ENCODE measurements around the gene VDAC1.

The VDAC1 gene, protein sequence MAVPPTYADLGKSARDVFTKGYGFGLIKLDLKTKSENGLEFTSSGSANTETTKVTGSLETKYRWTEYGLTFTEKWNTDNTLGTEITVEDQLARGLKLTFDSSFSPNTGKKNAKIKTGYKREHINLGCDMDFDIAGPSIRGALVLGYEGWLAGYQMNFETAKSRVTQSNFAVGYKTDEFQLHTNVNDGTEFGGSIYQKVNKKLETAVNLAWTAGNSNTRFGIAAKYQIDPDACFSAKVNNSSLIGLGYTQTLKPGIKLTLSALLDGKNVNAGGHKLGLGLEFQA

DNA sequence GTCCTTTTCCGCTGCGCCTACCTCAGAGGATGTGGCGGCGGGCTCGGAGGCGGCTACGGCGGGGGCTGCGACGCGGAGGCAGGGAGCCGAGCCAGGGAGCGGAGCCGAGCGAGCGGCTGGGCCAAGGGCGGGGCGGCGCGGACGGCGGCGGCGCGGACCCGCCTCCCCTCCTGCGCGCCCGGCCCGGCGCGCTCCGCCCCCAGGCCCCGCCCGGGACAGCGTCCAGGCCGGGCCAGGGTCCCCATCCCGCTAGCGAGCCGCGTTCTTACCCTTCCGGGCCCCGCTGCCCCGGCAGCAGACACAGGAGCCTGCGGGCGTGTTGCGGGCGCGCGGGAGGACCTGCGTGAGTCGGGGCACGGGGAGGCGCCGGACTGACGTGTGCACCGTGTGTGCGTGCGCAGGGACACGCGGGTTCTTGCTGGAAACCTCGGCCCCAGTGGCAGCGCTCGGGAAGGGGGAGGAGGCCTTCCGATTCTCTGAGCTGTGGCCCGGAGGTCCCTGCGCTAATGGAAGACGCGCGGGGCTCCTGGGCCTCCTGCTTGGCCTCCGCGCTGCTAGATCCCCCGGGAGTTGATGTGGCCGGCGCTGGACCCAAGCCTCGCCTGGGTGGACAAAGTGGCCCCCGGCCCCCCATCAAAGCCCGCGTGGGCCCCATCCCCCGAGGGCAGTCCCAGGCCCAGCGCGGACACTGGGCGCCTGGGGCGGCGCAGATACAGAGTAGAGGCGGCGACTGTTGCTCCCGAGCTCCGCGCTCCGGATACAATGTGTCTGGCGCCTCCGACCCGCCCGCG is at the start of gene VDAC1:
Gene VDAC1 (minus strand): TSS at position 350 of the 791 bp plus-strand sequence. CDS start 11,963 bp downstream, outside the sequence.
- H3K27me3 Mint-ChIP-seq (ENCODE audit: low read depth) = no peaks in the 10 kb centered on the region
- H3K36me3 Mint-ChIP-seq (ENCODE audit: low read depth) = peaks cover 31% of the 10 kb centered on the region
- H3K9me3 Mint-ChIP-seq = no peaks in the 10 kb centered on the region
- DNase-seq (ENCODE audit: low spot score) = peak; percentile 80
- H3K27ac Mint-ChIP-seq = peak within 1 kb of the TSS; percentile 88
- peaks cover 34% of the 10 kb centered on the region for H3K4me1 Mint-ChIP-seq (ENCODE audit: low read depth)
- H3K4me3 Mint-ChIP-seq = peak within 1 kb of the TSS; percentile 91

DNA sequence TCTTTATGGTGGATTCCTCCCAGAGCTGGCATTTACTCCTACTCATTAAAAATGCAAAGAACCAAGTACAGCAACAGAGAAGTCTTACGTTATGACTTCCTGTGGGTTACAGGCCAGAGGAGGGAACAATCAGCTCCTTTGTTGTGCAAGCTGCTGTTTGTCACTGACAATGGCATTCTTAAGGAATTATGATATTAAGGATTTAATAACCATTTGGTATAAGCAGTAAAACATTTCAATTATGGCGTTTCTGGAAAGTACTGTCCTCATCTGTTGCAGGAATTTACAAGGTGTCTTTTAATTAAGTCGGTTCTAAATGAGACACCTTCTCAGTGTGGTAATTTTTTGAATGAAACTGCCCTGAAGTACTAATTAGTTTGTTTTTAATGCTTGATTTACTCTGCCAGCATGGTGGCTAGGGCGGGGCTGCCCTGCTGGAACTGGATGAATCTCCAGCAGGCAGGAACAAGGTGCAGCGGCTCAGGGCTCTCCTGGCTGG is 49.1 kb upstream of the VDAC1 start:
- H3K27ac Mint-ChIP-seq = no peak overlapping the region
- peaks cover 5% of the 10 kb centered on the region for H3K27me3 Mint-ChIP-seq (ENCODE audit: low read depth)
- no peaks in the 10 kb centered on the region for H3K9me3 Mint-ChIP-seq
- DNase-seq (ENCODE audit: low spot score) = no peak
- H3K4me1 Mint-ChIP-seq (ENCODE audit: low read depth) = peaks cover 11% of the 10 kb centered on the region
- H3K4me3 Mint-ChIP-seq = no peak overlapping the region
- no peaks in the 10 kb centered on the region for H3K36me3 Mint-ChIP-seq (ENCODE audit: low read depth)

DNA sequence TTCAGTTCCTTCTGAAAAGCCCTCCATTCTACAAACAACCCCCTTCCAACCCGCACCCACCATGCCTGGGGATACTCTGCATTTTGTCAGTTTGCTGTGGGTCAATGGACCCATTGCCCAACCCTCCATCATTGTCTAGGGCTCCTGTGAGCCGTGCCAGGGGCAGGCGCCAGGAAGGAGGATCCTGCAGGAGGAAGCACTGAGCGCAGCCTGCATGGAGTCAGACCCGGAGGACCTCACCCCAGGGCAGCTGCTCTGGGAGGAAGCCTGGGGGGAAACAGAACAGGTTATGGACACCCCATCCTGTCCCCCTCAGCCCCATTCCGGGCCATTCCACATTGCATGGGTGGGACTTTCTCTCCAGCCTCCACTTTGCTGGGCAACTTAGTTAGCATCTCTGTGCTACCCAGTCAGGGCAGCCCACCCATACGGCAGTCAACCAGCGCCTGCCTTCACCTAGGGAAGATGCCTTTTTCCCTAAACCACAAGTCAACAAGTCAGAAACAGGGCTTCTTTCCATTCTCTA is 48.6 kb upstream of the VDAC1 start:
- Mint-ChIP-seq H3K27ac (no peak overlapping the region), H3K9me3 (no peaks in the 10 kb centered on the region)

DNA sequence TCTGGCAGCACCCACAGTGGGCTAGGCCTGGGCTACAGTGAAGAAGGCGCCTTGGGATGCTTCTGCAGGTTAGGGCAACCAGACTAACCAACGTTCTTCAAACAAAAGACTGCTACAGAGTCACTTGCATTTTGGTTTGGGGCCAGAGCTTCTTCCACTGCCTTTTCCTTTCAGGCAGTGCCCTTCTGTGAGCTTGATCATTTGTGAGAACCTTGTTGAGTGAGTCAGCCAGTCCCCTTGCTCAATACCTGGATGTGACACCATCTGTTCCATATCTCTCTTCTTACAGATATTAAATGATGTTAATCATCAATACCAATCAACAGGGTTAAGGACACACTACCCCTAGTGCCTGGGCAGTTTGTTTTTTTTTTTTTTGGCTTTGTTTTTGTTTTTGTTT is 46.5 kb upstream of the VDAC1 start:
- H3K27me3 Mint-ChIP-seq (ENCODE audit: low read depth) = peaks cover 5% of the 10 kb centered on the region

More for the DNA sequence above, 48.6 kb upstream of the VDAC1 start:
- Mint-ChIP-seq H3K27me3 (ENCODE audit: low read depth) (peaks cover 5% of the 10 kb centered on the region), H3K36me3 (ENCODE audit: low read depth) (no peaks in the 10 kb centered on the region), H3K4me1 (ENCODE audit: low read depth) (peaks cover 11% of the 10 kb centered on the region), H3K4me3 (no peak overlapping the region)
- no peak for DNase-seq (ENCODE audit: low spot score)

DNA sequence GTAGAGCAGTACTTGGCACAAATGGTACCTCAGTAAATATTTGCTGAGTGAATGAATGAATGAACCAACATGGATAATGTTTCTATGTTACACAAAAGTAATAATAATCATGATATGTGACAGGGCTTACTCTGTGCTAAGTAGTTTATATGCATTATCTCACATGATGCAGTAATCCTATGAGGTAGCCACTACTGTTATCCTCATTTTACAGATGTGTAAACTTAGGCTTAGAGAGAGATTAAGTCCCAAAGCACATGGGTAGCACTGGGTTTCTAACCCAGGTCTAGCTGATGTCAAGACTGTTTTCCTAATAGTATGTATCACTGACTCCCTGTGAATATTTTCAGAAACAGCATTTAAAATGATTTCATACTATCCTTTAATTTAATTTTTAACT is 44.1 kb upstream of the VDAC1 start:
- H3K4me1 Mint-ChIP-seq (ENCODE audit: low read depth) = peaks cover 4% of the 10 kb centered on the region

More for the DNA sequence above, 46.5 kb upstream of the VDAC1 start:
- Mint-ChIP-seq H3K36me3 (ENCODE audit: low read depth) (no peaks in the 10 kb centered on the region), H3K4me1 (ENCODE audit: low read depth) (peaks cover 11% of the 10 kb centered on the region), H3K27ac (no peak overlapping the region), H3K9me3 (no peaks in the 10 kb centered on the region), H3K4me3 (no peak overlapping the region)
- DNase-seq (ENCODE audit: low spot score) = no peak

DNA sequence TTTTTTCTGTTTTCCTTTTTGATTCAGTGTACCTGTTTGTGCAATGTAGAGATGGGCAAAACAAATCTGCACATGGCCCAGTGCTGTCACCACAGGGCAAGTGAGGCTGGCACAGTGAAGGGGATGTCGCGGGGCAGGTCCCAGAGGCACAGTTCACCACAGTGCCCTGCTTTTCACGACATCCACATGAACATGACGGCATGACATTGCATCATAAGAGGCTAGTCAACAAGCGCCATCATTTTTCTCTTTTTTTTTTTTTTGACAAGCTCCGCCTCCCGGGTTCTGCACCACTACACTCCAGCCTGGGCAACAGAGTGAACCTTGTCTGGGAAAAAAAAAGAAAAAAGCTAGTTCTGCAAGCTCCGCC is 42.9 kb upstream of the VDAC1 start:
- no peaks in the 10 kb centered on the region for H3K4me1 Mint-ChIP-seq (ENCODE audit: low read depth)
- H3K27ac Mint-ChIP-seq = no peak overlapping the region
- H3K9me3 Mint-ChIP-seq = no peaks in the 10 kb centered on the region

More for the DNA sequence above, 44.1 kb upstream of the VDAC1 start:
- H3K4me3 Mint-ChIP-seq = no peak overlapping the region
- no peak overlapping the region for H3K27ac Mint-ChIP-seq
- no peaks in the 10 kb centered on the region for H3K9me3 Mint-ChIP-seq
- no peak for DNase-seq (ENCODE audit: low spot score)
- H3K36me3 Mint-ChIP-seq (ENCODE audit: low read depth) = no peaks in the 10 kb centered on the region
- H3K27me3 Mint-ChIP-seq (ENCODE audit: low read depth) = peaks cover 5% of the 10 kb centered on the region

DNA sequence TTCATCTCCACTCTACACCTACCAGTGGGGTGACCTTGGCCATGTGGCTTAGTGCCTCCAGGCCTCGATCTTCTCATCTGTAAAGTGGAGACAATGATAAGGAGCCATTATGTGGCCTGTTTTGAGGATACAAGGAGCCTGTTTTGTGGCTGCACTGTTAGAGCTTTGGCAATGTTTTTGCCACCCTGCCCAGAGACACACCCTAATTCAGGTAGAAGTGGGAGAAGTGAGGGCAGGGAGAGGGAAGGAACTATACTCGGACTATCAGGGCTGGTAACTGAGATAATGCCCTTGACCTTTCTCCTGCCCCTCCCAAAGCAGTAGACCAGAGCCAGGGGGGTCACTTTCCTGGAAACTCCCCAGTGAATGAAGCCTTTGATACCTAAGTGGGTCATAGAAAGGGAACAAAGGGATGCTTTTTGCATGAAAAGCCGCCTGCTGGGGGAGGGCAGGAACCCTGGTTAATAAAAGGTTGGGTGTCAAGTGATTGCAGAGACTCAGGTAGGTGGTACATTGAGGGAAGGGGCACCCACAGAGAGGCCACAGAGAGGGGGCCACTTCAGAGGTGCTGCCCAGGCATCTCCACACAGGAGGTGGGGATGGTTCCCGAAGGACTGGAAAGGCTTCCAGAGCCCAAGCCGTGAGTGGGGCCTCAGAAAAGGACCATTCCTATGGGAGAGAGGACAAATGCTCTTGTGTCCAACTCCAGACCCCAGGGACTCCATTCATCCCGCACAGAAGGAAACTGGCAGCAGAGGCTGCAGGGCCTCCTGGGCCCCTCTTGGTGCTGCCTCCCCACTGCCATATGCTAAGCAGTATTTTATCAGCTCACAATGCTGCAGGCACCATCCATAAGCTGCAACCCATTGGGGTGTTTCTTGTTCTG is 42.3 kb upstream of the VDAC1 start:
- DNase-seq (ENCODE audit: low spot score) = no peak
- no peaks in the 10 kb centered on the region for H3K36me3 Mint-ChIP-seq (ENCODE audit: low read depth)
- no peaks in the 10 kb centered on the region for H3K4me1 Mint-ChIP-seq (ENCODE audit: low read depth)
- no peak overlapping the region for H3K27ac Mint-ChIP-seq
- H3K27me3 Mint-ChIP-seq (ENCODE audit: low read depth) = peaks cover 7% of the 10 kb centered on the region
- no peaks in the 10 kb centered on the region for H3K9me3 Mint-ChIP-seq
- no peak overlapping the region for H3K4me3 Mint-ChIP-seq

More for the DNA sequence above, 42.9 kb upstream of the VDAC1 start:
- H3K27me3 Mint-ChIP-seq (ENCODE audit: low read depth) = peaks cover 7% of the 10 kb centered on the region
- no peaks in the 10 kb centered on the region for H3K36me3 Mint-ChIP-seq (ENCODE audit: low read depth)
- no peak overlapping the region for H3K4me3 Mint-ChIP-seq
- no peak for DNase-seq (ENCODE audit: low spot score)

DNA sequence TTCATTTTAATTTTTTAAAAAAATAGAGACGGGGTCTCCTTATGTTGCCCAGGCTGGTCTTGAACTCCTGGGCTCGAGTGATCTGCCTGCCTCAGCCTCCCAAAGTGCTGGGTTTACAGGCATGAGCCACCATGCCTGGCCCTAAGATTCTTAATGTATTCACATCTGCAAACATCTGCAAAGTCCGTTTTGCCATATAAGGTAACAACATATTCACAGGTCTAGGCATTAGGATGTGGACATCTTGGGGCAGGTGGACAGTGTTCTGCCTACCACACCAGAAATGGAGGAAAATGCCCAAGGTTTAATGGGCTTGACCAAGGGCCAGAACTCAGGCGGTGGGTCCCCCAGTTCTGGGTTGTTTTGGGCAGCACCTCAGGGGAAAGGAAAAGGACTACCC is 41.6 kb upstream of the VDAC1 start:
- H3K9me3 Mint-ChIP-seq = no peaks in the 10 kb centered on the region
- no peak for DNase-seq (ENCODE audit: low spot score)
- peaks cover 3% of the 10 kb centered on the region for H3K4me1 Mint-ChIP-seq (ENCODE audit: low read depth)
- H3K27me3 Mint-ChIP-seq (ENCODE audit: low read depth) = peaks cover 6% of the 10 kb centered on the region
- no peak overlapping the region for H3K4me3 Mint-ChIP-seq
- H3K27ac Mint-ChIP-seq = no peak overlapping the region
- no peaks in the 10 kb centered on the region for H3K36me3 Mint-ChIP-seq (ENCODE audit: low read depth)

DNA sequence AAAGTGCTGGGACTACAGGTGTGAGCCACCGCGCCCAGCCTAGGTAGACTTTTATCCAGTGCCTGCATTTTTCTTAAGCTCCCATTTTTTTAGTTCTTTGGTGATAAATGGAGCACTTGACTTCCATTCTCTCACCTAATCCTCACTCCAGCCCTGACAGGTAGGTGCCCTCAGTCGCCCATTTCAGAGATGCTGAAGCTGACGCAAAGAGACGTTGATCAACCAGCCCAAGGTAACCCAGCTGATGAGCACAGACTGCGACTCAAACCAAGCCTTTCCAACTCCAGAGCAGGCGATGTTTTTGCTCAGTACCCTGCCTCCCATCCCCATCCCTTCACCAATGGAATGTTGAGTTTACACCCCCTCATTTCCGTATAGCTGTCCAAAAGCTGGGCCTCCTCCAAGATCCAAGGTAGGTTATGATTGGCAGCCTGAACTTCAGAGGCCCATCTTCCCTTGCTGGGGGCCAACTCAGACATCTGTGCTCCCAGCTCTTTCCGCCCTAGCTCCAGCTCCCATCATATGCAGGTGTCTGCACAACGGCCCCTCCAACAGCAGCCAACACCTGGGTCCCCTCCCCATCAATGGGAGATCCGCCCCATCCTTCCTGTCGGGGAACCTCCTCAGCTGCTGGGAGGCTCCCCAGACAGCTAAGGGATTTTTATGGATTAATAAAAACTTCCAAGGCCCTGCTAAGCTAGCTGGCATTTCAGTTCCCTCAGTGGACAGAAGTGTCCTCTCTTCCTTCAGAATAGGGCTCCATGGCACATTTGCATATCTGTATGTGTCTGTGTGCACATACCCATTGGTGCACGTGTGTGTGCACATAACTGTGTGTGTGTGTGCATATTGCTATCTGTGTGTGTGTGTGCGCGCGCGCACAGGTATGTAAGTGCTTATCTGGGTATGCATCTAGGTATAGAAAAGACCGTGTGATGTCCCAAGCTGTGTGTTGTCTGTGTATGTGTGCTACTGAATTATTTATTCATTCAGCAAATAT is 39.3 kb upstream of the VDAC1 start:
- H3K4me1 Mint-ChIP-seq (ENCODE audit: low read depth) = peaks cover 6% of the 10 kb centered on the region
- no peaks in the 10 kb centered on the region for H3K9me3 Mint-ChIP-seq
- peaks cover 8% of the 10 kb centered on the region for H3K27me3 Mint-ChIP-seq (ENCODE audit: low read depth)
- no peak overlapping the region for H3K27ac Mint-ChIP-seq
- H3K4me3 Mint-ChIP-seq = no peak overlapping the region
- no peaks in the 10 kb centered on the region for H3K36me3 Mint-ChIP-seq (ENCODE audit: low read depth)
- DNase-seq (ENCODE audit: low spot score) = no peak

DNA sequence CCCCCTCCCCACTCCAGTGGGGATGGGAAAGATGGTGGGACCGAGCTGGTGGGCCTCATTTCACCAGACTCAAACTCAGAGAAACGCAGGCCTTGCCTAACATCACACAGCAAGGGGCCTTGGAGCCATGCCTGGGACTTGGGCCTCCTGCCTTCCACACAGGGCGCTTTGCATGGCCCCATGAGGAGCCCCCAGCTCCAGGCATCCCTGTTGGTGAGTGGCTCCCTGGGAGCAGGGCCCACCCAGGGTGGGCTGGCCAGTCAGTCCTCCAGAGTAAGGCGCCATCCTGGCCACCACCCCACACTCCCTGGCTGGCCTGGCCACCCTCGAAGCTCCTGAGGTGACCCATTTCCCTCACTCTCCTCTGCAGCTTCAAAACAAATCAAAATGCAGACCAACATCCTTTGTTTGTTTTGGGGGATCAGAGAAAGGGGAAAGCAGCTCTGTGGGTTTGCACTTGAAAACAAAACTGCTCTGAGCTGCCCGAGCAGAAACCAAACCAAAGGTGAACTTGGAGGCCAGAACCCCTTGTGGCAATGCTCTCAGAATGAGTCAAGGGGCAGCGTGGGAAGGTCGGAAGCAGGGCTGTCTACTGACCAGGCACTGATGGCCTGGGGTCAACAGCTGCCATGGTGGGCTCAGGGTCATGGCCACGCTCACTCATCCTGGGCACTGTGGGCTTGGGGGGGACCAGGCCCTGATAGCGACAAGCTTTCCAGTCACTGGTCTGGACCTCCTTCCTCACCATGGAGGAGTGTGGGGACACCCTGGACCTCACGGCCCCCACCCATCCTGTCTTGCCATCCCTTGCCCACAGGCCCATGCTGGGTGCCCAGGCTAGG is 37.0 kb upstream of the VDAC1 start:
- no peak overlapping the region for H3K27ac Mint-ChIP-seq

DNA sequence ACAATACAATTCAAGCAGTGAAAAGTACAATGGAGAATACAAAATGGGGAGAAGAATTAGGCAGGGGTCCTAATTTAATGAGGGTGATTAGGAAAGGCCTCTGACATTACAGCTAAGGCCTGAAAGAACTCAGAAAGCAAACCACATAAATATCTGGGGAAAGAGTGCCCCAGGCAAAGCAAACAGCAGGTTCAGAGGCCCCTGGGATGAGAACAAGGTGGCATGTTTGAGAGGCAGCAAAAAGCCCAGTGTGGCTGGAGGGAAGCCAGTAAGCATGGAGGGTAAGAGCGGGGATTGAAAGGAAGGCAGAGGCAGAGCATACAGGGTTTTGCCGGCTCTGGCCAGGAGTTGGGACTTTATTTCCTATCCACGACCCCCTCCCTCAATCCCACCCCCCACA is 33.4 kb upstream of the VDAC1 start:
- Mint-ChIP-seq H3K27ac (no peak overlapping the region), H3K4me1 (ENCODE audit: low read depth) (peaks cover 6% of the 10 kb centered on the region), H3K4me3 (no peak overlapping the region), H3K9me3 (no peaks in the 10 kb centered on the region), H3K36me3 (ENCODE audit: low read depth) (no peaks in the 10 kb centered on the region), H3K27me3 (ENCODE audit: low read depth) (peaks cover 9% of the 10 kb centered on the region)
- no peak for DNase-seq (ENCODE audit: low spot score)

More for the DNA sequence above, 37.0 kb upstream of the VDAC1 start:
- Mint-ChIP-seq H3K4me3 (no peak overlapping the region), H3K36me3 (ENCODE audit: low read depth) (no peaks in the 10 kb centered on the region), H3K27me3 (ENCODE audit: low read depth) (peaks cover 14% of the 10 kb centered on the region), H3K4me1 (ENCODE audit: low read depth) (peaks cover 6% of the 10 kb centered on the region), H3K9me3 (no peaks in the 10 kb centered on the region)
- DNase-seq (ENCODE audit: low spot score) = no peak

DNA sequence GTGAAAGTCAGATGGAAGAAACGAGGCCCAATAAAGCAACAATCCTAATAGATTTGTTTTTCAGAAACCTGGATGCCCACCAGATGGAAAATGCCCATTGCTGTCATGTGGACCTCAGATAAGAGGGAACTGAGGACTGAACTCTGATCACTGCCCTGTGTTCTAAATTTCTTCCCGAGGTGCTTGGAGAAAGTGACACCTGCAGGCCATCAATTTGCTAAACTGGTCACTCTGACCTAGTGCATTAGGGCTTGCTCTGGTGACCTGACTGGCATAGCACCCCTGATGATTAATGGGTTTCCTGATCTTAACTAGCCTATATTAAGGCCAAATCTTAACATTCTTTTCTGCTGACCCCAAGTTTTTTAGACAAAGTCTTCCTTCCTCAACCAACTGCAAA is 32.4 kb upstream of the VDAC1 start:
- Mint-ChIP-seq H3K4me3 (no peak overlapping the region), H3K36me3 (ENCODE audit: low read depth) (no peaks in the 10 kb centered on the region), H3K27ac (no peak overlapping the region), H3K4me1 (ENCODE audit: low read depth) (peaks cover 6% of the 10 kb centered on the region), H3K9me3 (no peaks in the 10 kb centered on the region), H3K27me3 (ENCODE audit: low read depth) (peaks cover 12% of the 10 kb centered on the region)
- DNase-seq (ENCODE audit: low spot score) = no peak
